HepG2 (cell line): ENCODE data around the gene ZBTB20. TPM values are rescaled to one million over a fixed set of nuclear protein-coding genes. Genes with fewer than 3 reads are reported as not detected.

Source experiments
- ATAC-seq: fragments of 200-7000 bp; cut with Tn5 transposase; 3 replicates; pipeline ENCODE4 v1.9.1; 2020; ENCODE audit warnings: mild to moderate bottlenecking, moderate library complexity
- BruUV-seq: library from RNA; stranded (reverse); fragments of 400-500 nt; replicated peaks from 2 replicates; lab custom pipeline; 2021; lab: Mats Ljungman, UMichigan
- CTCF ChIA-PET: fragments of 300-600 bp; formaldehyde crosslinking; extraction: SDS; loops from one replicate; lab custom pipeline; 2021; ENCODE audit warnings: low total read pairs, inconsistent platforms, low intra/inter-chr PET ratio; lab: Yijun Ruan, JAX
- POLR2A ChIA-PET: fragments of 350-600 bp; sonication (Branson Sonifier 250); formaldehyde crosslinking; loops from one replicate; lab custom pipeline; 2020; ENCODE audit warnings: antibody characterized with exemption, inconsistent platforms; lab: Yijun Ruan, JAX
- DNase-seq: peaks from one replicate; pipeline ENCODE4 v3.0.0-alpha.2; 2015; ENCODE audit warnings: low spot score
- FAIRE-seq: peaks from 3 replicates; lab custom pipeline; 2011; peaks lifted over from hg19 to GRCh38; lab: Jason Lieb, UNC
- H2AFZ ChIP-seq: one replicate; pipeline ENCODE4 v1.6.1; 2011; ENCODE audit warnings: low read length, inconsistent platforms
- H3K27ac ChIP-seq: fragments of 300-600 bp; 3 replicates; pipeline ENCODE4 v1.8.0; 2011; ENCODE audit warnings: mixed run types, mild to moderate bottlenecking, mixed read lengths, low read length, inconsistent platforms; ENCODE audit not compliant: insufficient read depth; ENCODE audit errors: extremely low read length
- H3K27me3 ChIP-seq, 2 experiments: fragments of 200-600 bp in 1 of 2; 2 replicates in 1 of 2; 3 replicates in 1 of 2; pipeline versions ENCODE4 v1.6.0 to v1.8.0; 2011; ENCODE audit warnings: low read length in 2 of 2, mild to moderate bottlenecking in 2 of 2, moderate library complexity in 2 of 2, inconsistent platforms in 1 of 2; ENCODE audit not compliant: insufficient read depth in 2 of 2, control insufficient read depth in 1 of 2
- H3K36me3 ChIP-seq, 2 experiments: fragments of 200-600 bp in 1 of 2; replicated peaks in 1 of 2; 2 replicates in 1 of 2; 3 replicates in 1 of 2; pipeline versions ENCODE4 v1.5.1 to v1.8.0; 2011; ENCODE audit warnings: low read length in 2 of 2, inconsistent platforms in 1 of 2; ENCODE audit not compliant: insufficient read depth in 2 of 2, control insufficient read depth in 1 of 2
- H3K4me1 ChIP-seq: 2 replicates; pipeline ENCODE4 v1.5.1; 2012; ENCODE audit warnings: low read length, inconsistent platforms; ENCODE audit not compliant: insufficient read depth
- H3K4me2 ChIP-seq: 2 replicates; pipeline ENCODE4 v1.6.0; 2011; ENCODE audit warnings: low read depth, low read length, inconsistent platforms
- H3K4me3 ChIP-seq, 3 experiments: fragments of 200-600 bp in 1 of 3; sonication (generic), shearing (Covaris generic) in 1 of 3; replicated peaks in 1 of 3; 2 replicates each; pipeline ENCODE4 v1.5.1; 2011 to 2016; ENCODE audit warnings: low read length in 3 of 3, inconsistent platforms in 2 of 3, low read depth in 2 of 3, mild to moderate bottlenecking in 2 of 3, control low read depth in 1 of 3, mixed read lengths in 1 of 3; ENCODE audit not compliant: insufficient read depth in 1 of 3
- H3K79me2 ChIP-seq: one replicate; pipeline ENCODE4 v1.6.1; 2011; ENCODE audit warnings: low read length, inconsistent platforms; ENCODE audit not compliant: insufficient read depth
- H3K9ac ChIP-seq: 2 replicates; pipeline ENCODE4 v1.6.0; 2011; ENCODE audit warnings: mild to moderate bottlenecking, low read depth, low read length, inconsistent platforms; ENCODE audit not compliant: insufficient read depth
- H3K9me3 ChIP-seq: 2 replicates; pipeline ENCODE4 v1.5.1; 2012; ENCODE audit warnings: mild to moderate bottlenecking, low read length
- H4K20me1 ChIP-seq: 2 replicates; pipeline ENCODE4 v1.6.0; 2011; ENCODE audit warnings: inconsistent platforms, mild to moderate bottlenecking, low read length, moderate library complexity; ENCODE audit not compliant: insufficient read depth
- CEBPB ChIP-seq: IDR thresholded peaks from 2 replicates; pipeline ENCODE4 v1.6.1; 2011; ENCODE audit warnings: low read depth, low read length, improper control_type of control experiment, borderline replicate concordance
- CHD4 ChIP-seq: fragments of 200-600 bp; sonication (generic); IDR thresholded peaks from 2 replicates; pipeline ENCODE4 v1.7.0; 2017; ENCODE audit warnings: mild to moderate bottlenecking, low read length, borderline replicate concordance
- ETV6 ChIP-seq: sonication (generic); formaldehyde crosslinking; conservative IDR thresholded peaks from 2 replicates; pipeline ENCODE4 v1.4.0; 2020; ENCODE audit warnings: missing genetic modification reagents
- FOXA3 ChIP-seq: IDR thresholded peaks from 2 replicates; pipeline ENCODE4 v1.6.1; 2016; ENCODE audit warnings: missing genetic modification reagents, missing compliant biosample characterization
- HBP1 ChIP-seq: IDR thresholded peaks from 2 replicates; pipeline ENCODE4 v1.6.1; 2016; ENCODE audit warnings: low read depth, control low read depth
- IKZF4 ChIP-seq: sonication (generic); formaldehyde crosslinking; IDR thresholded peaks from 2 replicates; pipeline ENCODE4 v1.5.1; 2020; ENCODE audit warnings: borderline replicate concordance, mild to moderate bottlenecking, low read depth, missing genetic modification reagents; ENCODE audit errors: not compliant biosample characterization
- PCBP2 ChIP-seq: fragments of 200-400 bp; formaldehyde crosslinking; optimal IDR thresholded peaks from 2 replicates; pipeline ENCODE3; 2018; ENCODE audit warnings: low read length, low read depth; ENCODE audit not compliant: poor library complexity, severe bottlenecking
- PPARG ChIP-seq: conservative IDR thresholded peaks from 2 replicates; pipeline ENCODE4 v1.6.1; 2016; ENCODE audit warnings: missing biosample characterization, missing genetic modification reagents
- TAF1 ChIP-seq: sonication (generic); formaldehyde crosslinking; IDR thresholded peaks from 2 replicates; pipeline ENCODE4 v1.4.0; 2020; ENCODE audit warnings: missing genetic modification reagents
- THAP11 ChIP-seq: IDR thresholded peaks from 2 replicates; pipeline ENCODE4 v1.6.1; 2016; ENCODE audit warnings: missing biosample characterization, missing genetic modification reagents
- THRA ChIP-seq: sonication (generic); formaldehyde crosslinking; IDR thresholded peaks from 2 replicates; pipeline ENCODE4 v1.4.0; 2020; ENCODE audit warnings: missing genetic modification reagents, borderline replicate concordance
- TOPORS ChIP-seq: sonication (generic); formaldehyde crosslinking; IDR thresholded peaks from 2 replicates; pipeline ENCODE4 v1.8.0; 2023; ENCODE audit warnings: mild to moderate bottlenecking, missing genetic modification reagents
- WGBS: methylation state at CpG from one replicate; pipeline ENCODE4 v1.1.6; 2017; ENCODE audit warnings: low lambda C conversion rate; 5-methylcytosine and 5-hydroxymethylcytosine counted together
- in situ Hi-C: cut with HindIII; loops from 2 replicates; pipeline ENCODE4 v1.10.0; 2017; ENCODE audit warnings: low pct_unique_long_range_greater_than_20kb; ENCODE audit not compliant: extremely low pct_ligation_motif_present
- intact Hi-C: fragments of 100-400 bp; cut with micrococcal nuclease; formaldehyde crosslinking; loops from one replicate; pipeline ENCODE4 v1.10.0; 2022; ENCODE audit not compliant: unreplicated experiment
- polyA plus RNA-seq, 8 experiments: library from polyadenylated mRNA; depleted of rRNA in 3 of 8; stranded (reverse) in 7 of 8; unstranded in 1 of 8; fragments of >200 nt; fragmentation: Illumina TruSeq in 4 of 8; extraction: Trizol in 4 of 8; gene quantifications; 2 replicates each; pipeline versions ENCODE4 v1.2.1 to v1.2.3, GENCODE V29; 2011 to 2016; ENCODE audit warnings: low read depth in 4 of 8, missing spikeins in 1 of 8, mixed read lengths in 1 of 8; ENCODE audit not compliant: insufficient read depth in 1 of 8
- total RNA-seq, 5 experiments: library from RNA; depleted of rRNA; stranded (reverse); fragments of >200 nt; fragmentation: Illumina TruSeq; extraction: Trizol; gene quantifications; 2 replicates each; pipeline ENCODE4 v1.2.3, GENCODE V29; 2016; ENCODE audit warnings: low read depth in 1 of 5
- TF ChIP-seq, protein P1 (sequence below): sonication (generic); formaldehyde crosslinking; IDR thresholded peaks from 2 replicates; pipeline ENCODE4 v1.8.0; 2022; ENCODE audit warnings: low read depth, missing genetic modification reagents

The ZBTB20 gene
- total and polyA plus RNA-seq, 2 of the 13 experiments (the other 11 are each of a cell fraction or from before 2014, with no cell fraction given) = 1.9 to 8.8 TPM

- Histone ChIP-seq H3K4me2 (no peak overlapping the region), H3K27me3 (no peaks in the 10 kb centered on the region), H3K4me3 (no peak overlapping the region), H3K36me3 (no peaks in the 10 kb centered on the region; a peak in 1 of 5 replicates), H3K9ac (no peak overlapping the region), H4K20me1 (no peaks in the 10 kb centered on the region), H3K27ac (no peak overlapping the region), H3K79me2 (no peaks in the 10 kb centered on the region), H3K4me1 (no peaks in the 10 kb centered on the region), H3K9me3 (no peaks in the 10 kb centered on the region), H2AFZ (no peak overlapping the region)
- no peak for DNase-seq
- ATAC-seq = no peak
- in situ Hi-C loops (no loop called here), intact Hi-C loops (no loop called here)
- no peak for FAIRE-seq
- TF ChIP-seq CHD4 (no peak), HBP1 (CRISPR knock-in tag) (no peak), PCBP2 (no peak), TAF1 (no peak), FOXA3 (CRISPR knock-in tag) (no peak), PPARG (no peak)
- 90% methylated on average over 1 of the region's 1 CpG for WGBS
- POLR2A ChIA-PET = no interaction called here
- BruUV-seq = no TSS peak
- CTCF ChIA-PET = no interaction called here
These were observed 594.6 kb downstream of the ZBTB20 start for GRCh38 chr3:114552527-114552812.

GRCh38 chr3:114551770-114552526 is 595.1 kb downstream of the ZBTB20 start:
- Histone ChIP-seq H2AFZ (no peak overlapping the region), H3K4me1 (no peaks in the 10 kb centered on the region), H3K9me3 (no peaks in the 10 kb centered on the region), H3K4me2 (no peak overlapping the region), H3K36me3 (no peaks in the 10 kb centered on the region; a peak in 1 of 5 replicates), H3K4me3 (no peak overlapping the region), H3K9ac (no peak overlapping the region), H3K79me2 (no peaks in the 10 kb centered on the region), H3K27me3 (no peaks in the 10 kb centered on the region), H3K27ac (no peak overlapping the region), H4K20me1 (no peaks in the 10 kb centered on the region)
- WGBS = 98% methylated on average over 4 of the region's 4 CpGs
- intact Hi-C loops = no loop called here
- DNase-seq (no peak), ATAC-seq (no peak), FAIRE-seq (no peak)
- ChIA-PET CTCF (no interaction called here), POLR2A (no interaction called here)
- in situ Hi-C loops = no loop called here
- no TSS peak for BruUV-seq
- TF ChIP-seq THRA (CRISPR knock-in tag) (no peak), ETV6 (CRISPR knock-in tag) (no peak), CEBPB (no peak), TOPORS (CRISPR knock-in tag) (no peak), THAP11 (CRISPR knock-in tag) (no peak), IKZF4 (CRISPR knock-in tag) (no peak)
- TF ChIP-seq, protein P1, sequence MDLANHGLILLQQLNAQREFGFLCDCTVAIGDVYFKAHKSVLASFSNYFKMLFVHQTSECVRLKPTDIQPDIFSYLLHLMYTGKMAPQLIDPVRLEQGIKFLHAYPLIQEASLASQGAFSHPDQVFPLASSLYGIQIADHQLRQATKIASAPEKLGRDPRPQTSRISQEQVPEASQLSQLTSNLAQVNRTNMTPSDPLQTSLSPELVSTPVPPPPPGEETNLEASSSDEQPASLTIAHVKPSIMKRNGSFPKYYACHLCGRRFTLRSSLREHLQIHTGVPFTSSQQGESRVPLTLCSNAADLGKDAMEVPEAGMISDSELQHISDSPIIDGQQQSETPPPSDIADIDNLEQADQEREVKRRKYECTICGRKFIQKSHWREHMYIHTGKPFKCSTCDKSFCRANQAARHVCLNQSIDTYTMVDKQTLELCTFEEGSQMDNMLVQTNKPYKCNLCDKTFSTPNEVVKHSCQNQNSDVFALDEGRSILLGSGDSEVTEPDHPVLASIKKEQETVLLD = no peak
